COR-L47 (cell line): Measurements from ENCODE around the gene NBPF4.
"Not testable (repeated sequence)": the region's sequence is repeated elsewhere in the genome, so short reads cannot be mapped to it uniquely, and the experiment has no call there.

ENCODE experiments used
- DNase-seq: peaks from one replicate; lab custom pipeline; 2025; lab: John Stamatoyannopoulos, UW

Gene NBPF4

DNA sequence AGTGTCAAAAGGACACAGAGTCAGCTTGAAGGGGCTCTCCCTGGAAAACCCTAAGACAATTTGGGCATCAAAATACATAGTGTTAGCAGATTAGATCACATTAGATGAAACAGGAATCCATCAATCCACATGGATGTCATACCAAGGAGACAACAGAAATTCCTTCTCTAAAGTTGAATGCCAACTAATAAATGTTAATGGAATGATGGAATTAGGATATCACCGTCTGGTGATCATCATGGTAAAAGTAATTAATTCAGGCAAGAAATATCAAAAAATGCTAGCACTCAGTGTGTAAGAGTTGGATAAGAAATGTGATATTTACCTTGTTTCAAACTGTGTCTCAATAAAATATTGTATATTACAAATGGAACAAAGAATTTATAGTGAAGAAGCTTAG is 32.9 kb downstream of the NBPF4 start:
- no peak for DNase-seq

DNA sequence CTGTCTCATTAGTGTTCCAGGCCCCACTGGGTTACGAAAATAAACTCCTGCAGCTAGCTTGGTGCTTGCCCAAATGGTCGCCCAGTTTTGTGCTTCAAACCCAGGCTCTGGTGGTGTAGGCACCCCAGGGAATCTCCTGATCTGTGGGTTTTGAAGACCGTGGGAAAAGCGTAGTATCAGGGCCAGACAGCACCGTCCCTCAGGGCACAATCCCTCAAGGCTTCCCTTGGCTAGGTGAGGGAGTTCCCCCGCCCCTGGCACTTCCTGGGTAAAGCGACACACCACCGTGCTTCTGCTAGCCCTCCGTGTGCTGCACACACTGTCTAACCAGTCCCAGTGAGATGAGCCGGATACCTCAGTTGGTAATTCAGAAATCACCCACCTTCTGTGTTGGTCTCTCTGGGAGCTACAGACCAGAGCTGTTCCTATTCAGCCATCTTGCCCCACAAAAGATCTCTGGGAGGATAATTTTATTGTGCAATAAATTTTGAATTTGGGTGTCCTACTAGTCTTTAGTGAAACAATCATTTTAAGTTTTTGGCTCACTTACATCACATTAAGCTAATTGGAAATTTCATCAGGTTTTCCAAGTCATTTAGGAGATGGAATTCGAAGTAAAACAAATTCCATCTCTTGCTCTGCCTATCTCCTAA is 34.3 kb downstream of the NBPF4 start:
- DNase-seq, result no peak

DNA sequence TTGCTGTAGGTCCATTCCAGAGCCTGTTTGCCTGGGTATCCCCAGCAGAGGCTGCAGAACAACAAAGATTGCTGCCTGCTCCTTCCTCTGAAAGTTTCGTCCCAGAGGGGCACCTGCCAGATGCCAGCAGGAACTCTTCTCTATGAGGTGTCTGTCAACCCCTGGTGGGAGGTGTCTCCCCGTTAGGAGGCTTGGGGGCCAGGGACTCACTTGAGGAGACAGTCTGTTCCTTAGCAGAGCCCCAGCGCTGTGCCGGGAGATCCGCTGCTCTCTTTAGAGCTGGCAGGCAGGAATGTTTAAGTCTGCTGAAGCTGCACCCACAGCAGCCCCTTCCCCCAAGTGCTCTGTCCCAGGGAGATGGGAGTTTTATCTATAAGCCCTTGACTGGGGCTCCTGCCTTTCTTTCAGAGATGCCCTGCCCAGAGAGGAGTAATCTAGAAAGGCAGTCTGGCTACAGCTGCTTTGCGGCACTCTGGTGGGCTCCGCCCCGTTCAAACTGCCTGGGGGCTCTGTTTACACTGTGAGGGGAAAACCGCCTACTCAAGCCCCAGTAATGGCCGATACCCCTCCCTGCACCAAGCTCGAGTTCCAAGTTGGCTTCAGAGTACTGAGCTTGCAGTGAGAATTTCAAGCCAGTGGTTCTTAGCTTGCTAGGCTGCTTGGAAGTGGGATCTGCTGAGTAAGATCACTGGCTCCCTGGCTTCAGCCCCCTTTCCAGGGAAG is 35.0 kb downstream of the NBPF4 start:
- no peak for DNase-seq

DNA sequence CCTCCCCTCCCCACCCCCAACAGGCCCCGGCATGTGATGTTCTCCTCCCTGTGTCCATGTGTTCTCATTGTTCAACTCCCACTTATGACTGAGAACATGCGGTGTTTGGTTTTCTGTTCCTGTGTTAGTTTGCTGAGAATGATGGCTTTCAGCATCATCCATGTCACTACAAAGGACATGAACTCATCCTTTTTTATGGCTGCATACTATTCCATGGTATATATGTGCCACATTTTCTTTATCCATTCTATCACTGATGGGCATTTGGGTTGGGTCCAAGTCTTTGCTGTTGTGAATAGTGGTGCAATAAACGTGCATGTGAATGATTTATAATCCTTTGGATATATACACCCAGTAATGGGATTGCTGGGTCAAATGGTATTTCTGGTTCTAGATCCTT is 40.3 kb downstream of the NBPF4 start:
- not testable (repeated sequence) for DNase-seq

DNA sequence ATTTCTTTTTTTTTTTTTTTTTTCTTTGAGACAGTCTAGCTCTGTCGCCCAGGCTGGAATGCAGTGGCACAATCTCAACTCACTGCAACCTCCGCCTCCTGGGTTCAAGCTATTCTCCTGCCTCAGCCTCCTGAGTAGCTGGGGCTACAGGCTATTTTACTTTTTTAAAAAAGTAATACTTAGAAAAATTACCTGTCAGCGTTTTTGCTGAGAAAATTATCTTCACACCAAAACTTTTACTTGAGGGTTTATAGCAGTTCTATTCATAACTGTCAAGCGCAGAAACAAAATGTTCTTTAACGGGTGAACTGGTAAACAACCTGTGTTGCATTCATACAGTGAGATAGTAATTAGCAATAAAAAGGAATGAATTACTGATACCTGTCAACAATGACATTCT is 42.2 kb downstream of the NBPF4 start:
- no peak for DNase-seq

DNA sequence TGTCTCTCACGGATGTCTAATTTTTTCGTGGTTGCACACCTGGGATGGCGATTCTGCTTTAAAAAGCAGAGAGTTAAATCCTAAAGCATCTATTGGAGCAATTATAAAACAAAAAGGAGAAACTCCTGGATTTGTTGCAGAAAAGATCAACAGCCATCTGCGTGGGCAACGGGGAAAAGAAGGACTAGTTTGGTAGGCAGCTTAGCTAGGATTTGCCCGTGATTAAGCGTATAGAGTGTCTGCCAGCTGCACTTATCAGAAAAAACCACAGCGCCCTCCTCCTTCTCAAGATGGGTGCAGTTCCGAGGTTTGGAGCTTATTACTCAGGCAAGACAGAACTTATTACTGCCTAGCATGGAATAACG is 43.2 kb downstream of the NBPF4 start:
- DNase-seq, result peak; percentile 60

DNA sequence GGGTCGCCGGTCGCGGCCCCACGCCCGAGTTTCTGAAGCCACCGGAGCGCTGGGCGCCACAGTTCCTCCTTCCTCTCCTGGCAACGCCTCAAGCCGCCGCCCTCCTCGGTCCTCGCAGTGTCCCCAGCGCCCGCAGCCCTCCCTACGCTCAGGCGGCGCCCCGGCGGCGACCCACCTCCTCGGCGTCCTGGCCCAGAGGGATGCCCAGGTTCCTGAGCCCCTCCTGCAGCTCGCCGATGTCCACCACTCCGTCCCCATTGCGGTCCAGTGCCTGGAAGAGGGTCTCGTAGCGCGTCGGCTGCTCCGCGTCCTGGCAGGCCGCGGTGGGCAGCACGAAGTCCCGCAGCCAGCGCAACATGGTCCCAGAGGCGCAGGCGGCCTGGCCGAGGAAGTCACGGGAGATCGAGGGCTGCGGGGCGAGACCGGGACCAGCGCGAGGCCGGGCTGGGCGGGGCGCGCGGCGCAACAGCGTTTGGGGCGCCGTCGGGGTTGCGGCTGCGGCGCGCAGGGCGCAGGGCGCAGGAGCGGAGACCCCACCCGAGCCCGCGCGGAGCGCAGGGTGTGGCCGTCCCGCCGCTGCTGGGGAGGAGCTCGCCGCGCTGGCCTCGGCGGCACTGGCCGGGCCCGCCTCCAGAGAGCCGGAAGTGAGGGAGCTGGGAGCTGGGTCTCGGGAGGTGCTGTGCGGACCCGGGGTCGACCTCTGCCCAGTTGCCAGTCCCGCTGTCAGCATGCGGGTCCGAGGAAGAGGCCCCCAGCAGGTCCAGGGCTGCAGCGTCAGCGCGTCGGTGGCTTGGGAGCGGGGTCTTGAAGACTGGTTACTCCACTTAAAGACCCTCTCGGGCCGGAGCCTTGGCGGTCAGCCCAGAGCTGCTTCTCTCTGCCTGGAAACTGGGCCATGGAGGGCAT is 43.8 kb downstream of the NBPF4 start, which contains the start of gene SLC25A24:
TSS of gene SLC25A24 (minus strand) at position 563 of the 906 bp plus-strand sequence. CDS start at position 358, 205 bp downstream.
- peak; percentile 65 for DNase-seq

DNA sequence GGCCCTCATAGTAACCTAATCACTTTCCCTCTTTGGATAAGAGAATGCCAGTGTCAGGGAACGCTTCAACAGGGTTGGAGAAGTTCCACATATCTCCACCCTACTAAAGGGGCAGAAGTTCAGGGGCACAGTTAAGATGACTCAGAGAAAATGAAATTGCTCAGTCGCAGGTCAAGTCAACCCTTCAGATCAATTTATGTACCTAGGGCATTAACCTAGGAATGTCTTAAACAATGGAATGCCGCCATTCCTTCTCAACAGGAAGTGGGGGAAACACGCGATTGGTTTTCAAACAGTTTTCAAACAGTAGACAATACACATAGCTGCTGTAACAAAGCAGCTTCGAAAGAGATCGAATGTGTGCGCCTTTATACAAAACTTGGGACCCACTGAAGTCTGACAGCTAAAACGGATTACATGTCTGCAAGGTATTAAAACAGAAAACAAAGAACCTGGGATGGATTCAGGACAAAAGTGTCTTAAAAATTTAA is 44.6 kb downstream of the NBPF4 start:
- DNase-seq, result no peak

DNA sequence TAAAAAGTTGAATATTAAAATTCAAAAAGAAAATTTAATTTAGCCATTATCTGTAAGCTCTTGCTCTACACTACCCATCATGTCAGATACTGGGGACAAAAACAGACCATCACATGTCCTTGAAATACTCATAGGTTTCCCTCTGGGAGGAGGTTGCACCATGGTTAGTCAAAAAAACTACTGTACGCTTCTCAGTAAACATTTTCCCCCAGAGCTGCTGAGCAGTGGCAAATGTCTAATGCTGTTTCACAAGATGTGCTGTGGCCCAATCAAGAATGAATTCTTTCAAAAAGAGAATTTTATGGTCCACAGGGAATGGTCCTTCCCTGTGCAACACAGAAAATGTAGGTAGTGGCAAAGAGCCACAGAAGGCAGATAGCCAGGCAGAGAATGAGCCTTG is 49.8 kb downstream of the NBPF4 start:
- no peak for DNase-seq

DNA sequence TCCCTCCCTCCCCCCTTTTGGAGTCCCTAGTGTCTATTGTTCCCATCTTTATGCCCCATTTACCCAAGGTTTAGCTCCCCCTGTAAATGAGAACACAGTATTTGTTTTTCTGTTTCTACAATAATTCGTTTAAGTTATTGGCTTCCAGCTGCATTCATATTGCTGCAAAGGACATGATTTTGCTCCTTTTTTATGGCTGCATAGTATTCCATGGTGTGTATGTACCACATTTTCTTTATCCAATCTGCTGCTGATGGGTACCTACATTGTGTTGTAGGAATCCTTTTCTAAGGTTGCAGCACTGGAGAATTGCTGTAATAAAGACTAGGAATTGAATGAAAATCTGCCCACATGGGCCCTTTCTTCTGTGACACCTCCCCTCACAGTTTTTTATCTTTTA is 50.5 kb downstream of the NBPF4 start:
- no peak for DNase-seq

DNA sequence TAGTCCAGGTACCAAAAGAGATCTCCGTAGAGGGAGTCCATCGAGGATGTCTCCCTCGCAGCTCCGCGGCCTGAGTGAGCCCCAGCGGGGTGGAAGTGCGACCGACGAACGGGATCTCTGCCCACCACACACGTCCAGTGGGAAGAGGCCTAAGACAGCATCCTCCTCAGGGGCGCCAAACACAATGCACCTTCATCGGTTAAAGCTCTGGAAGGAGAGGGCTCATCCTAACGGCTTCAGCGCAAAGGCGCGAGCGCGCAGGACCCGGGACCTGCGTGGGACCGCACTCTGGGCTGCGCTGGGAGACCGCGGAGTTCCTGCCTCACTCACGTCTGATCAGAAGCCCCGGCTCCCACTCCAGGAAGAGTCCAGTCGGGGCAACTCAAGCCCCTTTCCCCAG is 51.3 kb downstream of the NBPF4 start:
- no peak for DNase-seq

DNA sequence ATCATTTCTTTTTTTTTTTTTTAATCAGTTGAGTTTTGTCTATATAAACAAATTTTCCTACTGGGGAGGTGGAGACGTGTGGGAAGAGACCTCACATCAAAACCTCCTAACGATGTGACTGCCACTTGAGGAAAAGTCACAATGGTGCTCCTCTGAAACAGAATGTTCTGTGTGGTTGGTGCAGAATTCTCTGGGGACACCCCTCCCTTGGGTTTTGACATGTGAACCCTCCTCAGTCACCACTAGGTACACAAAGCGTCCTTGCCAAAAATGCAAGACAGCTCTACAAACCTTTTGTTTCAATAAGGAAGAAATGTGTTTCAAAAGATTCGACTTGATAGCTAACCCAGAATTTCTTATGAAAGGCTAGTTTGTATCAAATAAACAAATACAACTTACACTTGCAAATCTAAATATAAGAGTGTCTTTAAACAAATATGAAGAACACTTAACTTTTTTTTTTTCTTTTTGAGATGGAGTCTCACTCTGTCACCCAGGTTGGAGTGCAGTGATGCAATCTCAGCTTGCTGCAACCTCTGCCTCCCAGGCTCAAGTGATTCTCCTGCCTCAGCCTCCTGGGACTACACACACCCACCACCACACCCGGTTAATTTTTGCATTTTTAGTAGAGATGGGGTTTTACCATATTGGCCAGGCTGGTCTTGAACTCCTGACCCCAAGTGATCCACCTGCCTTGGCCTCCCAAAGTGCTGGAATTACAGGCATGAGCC is 53.0 kb downstream of the NBPF4 start:
- DNase-seq, result no peak

DNA sequence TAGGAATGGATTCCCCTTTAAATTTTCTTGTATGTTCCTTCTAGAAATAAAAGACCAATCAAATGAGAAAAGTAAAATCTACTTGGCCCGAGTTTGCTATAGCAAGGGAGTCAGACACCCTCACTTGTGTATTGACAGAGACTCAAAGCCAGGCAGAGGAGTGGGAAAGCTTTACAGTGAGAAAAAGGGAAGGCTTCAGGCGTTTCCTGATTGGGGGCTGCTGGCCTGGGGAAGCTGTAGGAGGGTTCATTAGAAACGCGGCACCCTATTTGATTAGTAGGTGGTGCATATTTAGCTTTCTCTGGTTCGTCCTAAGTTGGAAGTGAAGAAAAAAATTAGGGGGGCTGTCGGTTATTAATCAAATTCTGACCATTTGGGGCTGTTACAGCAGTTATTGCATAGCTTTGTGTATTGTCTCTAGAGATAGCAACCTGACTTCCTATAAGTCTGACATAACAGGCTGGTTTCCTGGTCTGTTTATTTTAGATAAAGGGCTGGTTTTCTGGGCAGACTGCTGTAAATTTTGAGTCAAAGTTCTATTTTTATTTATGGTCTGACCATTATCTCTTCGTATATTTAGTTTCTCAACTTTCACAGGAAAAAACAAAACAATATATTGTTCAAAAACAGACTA is 53.8 kb downstream of the NBPF4 start:
- no peak for DNase-seq

DNA sequence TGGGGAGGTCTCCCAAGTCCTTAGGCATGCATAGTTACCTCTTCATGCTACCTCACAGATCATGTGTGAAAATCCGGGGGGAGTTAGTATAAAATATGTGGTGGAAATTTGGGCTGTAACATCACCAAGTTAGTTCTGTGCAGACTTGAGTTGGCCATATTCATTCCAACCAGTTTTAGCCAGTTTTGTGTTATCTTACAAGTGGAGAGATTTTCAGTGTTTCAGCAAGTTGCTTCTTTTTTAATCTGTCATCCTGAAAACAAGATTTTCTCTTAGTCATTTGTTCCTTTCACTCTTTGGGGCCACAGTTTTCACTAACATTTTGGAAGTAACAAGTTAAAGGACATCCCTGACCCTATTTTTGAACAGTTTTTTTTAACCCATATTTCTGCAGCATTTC is 55.1 kb downstream of the NBPF4 start:
- DNase-seq, result no peak

DNA sequence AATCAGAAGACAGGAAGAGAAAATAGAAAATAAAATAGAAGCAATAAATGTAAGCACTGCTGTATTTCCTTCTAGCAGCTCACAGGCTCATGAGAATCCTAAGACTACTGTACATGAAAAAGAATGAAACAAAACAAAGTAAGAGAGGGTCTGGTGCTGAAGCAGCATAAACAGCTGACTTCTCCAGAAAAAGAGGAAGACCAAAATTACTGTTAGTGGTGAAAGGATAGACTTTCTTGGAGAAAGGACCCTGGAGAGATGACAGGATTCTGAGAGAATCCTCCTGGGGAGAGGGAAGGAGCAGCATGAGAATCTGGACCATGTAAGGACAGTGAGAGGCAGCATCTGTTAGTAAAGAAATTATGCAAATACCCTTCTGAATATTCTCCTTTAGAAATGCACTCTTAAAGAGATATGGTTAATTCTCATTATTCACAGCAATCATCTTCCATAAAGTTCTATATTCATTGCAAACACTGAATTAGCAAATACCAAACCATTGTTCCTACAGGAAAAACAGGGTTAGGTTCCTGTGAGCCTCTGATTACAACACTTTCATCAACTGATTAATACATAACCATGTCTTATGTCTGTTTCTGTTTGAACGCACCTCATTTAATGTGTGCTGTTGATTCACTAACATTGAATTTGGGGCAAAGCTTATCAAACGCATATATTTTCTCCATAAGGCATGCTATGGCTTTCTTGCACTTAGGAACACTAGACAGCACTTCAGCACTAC is 60.7 kb downstream of the NBPF4 start:
- DNase-seq, result no peak

DNA sequence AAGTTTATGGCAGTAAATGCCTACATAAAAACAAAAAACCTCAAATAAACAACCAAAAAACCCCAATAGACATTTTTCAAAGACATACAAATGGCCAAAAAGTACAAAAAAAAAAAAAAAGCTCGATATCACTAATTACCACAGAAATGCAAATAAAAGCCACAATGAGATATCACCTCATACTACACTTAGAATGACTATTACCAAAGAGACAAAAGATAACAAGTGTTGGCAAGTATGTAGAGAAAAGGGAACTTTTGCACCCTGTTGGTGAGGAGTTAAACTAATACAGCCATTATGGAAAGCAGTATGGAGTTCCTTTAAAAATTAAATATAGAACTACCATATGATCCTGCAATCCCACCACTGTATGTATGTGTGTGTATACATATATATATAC is 64.9 kb downstream of the NBPF4 start:
- DNase-seq, result no peak
